MM.1S (cell line): Measurements from ENCODE around the gene HNRNPA3.

Experiments used
- CTCF ChIP-seq: fragments of 300-600 bp; sonication (generic); IDR thresholded peaks from 2 replicates; pipeline ENCODE4 v1.5.1; 2016; ENCODE audit warnings: antibody characterized with exemption, low read length, mixed read lengths
- EZH2 ChIP-seq: fragments of 300-600 bp; sonication (generic); optimal IDR thresholded peaks from 2 replicates; pipeline ENCODE3; 2017; ENCODE audit warnings: low read depth, mild to moderate bottlenecking, antibody characterized with exemption, low read length, mixed read lengths
- EZH2phosphoT487 ChIP-seq: fragments of 300-600 bp; sonication (generic); IDR thresholded peaks from 2 replicates; pipeline ENCODE4 v1.6.1; 2018; ENCODE audit warnings: antibody characterized with exemption, low read length

DNA sequence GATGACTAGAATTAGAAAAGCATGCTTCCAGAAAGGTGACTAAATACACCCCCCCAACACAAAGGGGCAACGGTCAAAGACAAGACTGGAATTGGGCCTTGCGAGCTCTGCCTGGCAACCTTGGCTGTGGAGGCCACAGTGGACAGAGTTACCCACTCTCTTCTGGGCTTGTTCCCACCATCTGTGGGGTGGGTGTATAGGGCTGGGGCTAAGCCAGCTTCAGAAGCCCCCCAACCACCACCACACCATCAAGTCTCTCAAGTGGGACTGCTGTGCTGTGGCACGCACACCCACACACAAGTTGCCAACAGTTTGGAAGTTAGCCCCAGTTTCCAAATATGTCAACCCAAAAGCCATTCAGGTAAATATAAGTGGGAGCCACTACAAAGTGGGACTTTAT is 44.1 kb downstream of the HNRNPA3 start:
- TF ChIP-seq EZH2phosphoT487 = no peak
- no peak for TF ChIP-seq CTCF
- TF ChIP-seq EZH2 = no peak
